Progenitor cell of endocrine pancreas (in vitro differentiated cells): ENCODE measurements around the gene PEX14. TPM values are rescaled to one million over a fixed set of nuclear protein-coding genes. Genes with fewer than 3 reads are reported as not detected.

Source experiments
- DNase-seq: peaks from one replicate; pipeline ENCODE4 v3.0.0; 2021; ENCODE audit warnings: low spot score; ENCODE audit not compliant: unreplicated experiment
- H3K27ac Mint-ChIP-seq: 2 replicates; pipeline ENCODE4 v1.8.0; 2021; ENCODE audit warnings: mild to moderate bottlenecking, moderate library complexity, mixed read lengths
- H3K27me3 Mint-ChIP-seq: 2 replicates; pipeline ENCODE4 v1.8.0; 2021; ENCODE audit warnings: mixed read lengths
- H3K36me3 Mint-ChIP-seq: 2 replicates; pipeline ENCODE4 v1.8.0; 2022; ENCODE audit warnings: mixed read lengths; ENCODE audit not compliant: insufficient read depth
- H3K4me1 Mint-ChIP-seq: 2 replicates; pipeline ENCODE4 v1.8.0; 2021; ENCODE audit warnings: low read depth, mixed read lengths
- H3K4me3 Mint-ChIP-seq: 2 replicates; pipeline ENCODE4 v1.8.0; 2021; ENCODE audit warnings: low read depth, mild to moderate bottlenecking, moderate library complexity, mixed read lengths
- H3K9me3 Mint-ChIP-seq: 2 replicates; pipeline ENCODE4 v1.8.0; 2021; ENCODE audit warnings: low read depth, mixed read lengths
- total RNA-seq: library from RNA; stranded (reverse); gene quantifications from 2 replicates; pipeline ENCODE4 v1.2.1, GENCODE V29; 2021
- TF ChIP-seq, protein P1 (sequence below): fragments of 200-600 bp; sonication (generic); IDR thresholded peaks from one replicate; pipeline ENCODE4 v1.5.0; 2021; ENCODE audit warnings: antibody characterized with exemption, mild to moderate bottlenecking; ENCODE audit not compliant: unreplicated experiment

The PEX14 gene
- total RNA-seq, 1 donor from 2014 or later: 27.8 TPM

DNA sequence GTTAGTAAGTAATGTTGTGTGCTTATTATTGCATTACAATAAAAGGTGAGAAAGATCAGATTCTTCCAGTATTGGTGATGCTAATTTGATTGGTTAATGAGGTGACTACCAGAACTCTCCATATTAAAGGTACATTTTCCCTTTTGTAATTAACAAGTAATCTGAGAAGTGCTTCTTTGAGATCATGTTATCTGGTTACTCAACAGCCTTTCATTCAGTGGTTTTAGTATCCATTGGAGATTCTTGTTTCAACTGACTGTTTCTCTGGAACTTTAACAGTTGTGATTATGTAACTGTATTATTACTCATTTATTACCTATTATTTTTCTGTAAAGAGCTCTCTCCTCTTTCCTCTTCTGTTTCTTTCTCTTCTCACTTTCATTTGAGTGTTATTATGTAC, 86.7 kb downstream of the PEX14 start:
- TF ChIP-seq, protein P1, sequence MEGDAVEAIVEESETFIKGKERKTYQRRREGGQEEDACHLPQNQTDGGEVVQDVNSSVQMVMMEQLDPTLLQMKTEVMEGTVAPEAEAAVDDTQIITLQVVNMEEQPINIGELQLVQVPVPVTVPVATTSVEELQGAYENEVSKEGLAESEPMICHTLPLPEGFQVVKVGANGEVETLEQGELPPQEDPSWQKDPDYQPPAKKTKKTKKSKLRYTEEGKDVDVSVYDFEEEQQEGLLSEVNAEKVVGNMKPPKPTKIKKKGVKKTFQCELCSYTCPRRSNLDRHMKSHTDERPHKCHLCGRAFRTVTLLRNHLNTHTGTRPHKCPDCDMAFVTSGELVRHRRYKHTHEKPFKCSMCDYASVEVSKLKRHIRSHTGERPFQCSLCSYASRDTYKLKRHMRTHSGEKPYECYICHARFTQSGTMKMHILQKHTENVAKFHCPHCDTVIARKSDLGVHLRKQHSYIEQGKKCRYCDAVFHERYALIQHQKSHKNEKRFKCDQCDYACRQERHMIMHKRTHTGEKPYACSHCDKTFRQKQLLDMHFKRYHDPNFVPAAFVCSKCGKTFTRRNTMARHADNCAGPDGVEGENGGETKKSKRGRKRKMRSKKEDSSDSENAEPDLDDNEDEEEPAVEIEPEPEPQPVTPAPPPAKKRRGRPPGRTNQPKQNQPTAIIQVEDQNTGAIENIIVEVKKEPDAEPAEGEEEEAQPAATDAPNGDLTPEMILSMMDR: no peak
- H3K4me1 Mint-ChIP-seq: no peaks in the 10 kb centered on the region
- H3K4me3 Mint-ChIP-seq: no peak overlapping the region
- peaks cover 7% of the 10 kb centered on the region for H3K9me3 Mint-ChIP-seq
- H3K36me3 Mint-ChIP-seq: peaks cover 11% of the 10 kb centered on the region
- no peak for DNase-seq
- H3K27ac Mint-ChIP-seq: no peak overlapping the region
- H3K27me3 Mint-ChIP-seq: no peaks in the 10 kb centered on the region

DNA sequence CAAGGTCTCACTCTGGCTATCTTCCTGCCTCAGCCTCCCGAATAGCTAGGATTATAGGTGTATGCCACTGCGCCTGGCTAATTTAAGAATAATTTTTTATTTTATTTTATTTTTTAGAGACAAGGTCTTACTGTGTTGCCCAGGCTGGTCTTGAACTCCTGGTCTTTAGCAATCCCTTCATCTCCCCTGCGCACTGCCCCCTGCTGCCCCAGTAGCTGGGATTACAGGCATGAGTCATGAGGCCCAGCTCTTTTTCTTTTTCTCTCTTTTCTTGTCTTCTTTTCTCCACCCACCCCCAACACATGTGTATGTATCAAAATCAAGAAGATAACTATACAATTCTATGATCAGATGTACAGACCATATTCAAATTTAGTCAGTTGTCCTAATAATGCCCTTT, 87.2 kb downstream of the PEX14 start:
- no peaks in the 10 kb centered on the region for H3K27me3 Mint-ChIP-seq
- peaks cover 11% of the 10 kb centered on the region for H3K36me3 Mint-ChIP-seq
- H3K9me3 Mint-ChIP-seq: peaks cover 7% of the 10 kb centered on the region
- TF ChIP-seq, protein P1: no peak
- no peak overlapping the region for H3K4me3 Mint-ChIP-seq
- no peaks in the 10 kb centered on the region for H3K4me1 Mint-ChIP-seq
- DNase-seq: no peak
- H3K27ac Mint-ChIP-seq: no peak overlapping the region

DNA sequence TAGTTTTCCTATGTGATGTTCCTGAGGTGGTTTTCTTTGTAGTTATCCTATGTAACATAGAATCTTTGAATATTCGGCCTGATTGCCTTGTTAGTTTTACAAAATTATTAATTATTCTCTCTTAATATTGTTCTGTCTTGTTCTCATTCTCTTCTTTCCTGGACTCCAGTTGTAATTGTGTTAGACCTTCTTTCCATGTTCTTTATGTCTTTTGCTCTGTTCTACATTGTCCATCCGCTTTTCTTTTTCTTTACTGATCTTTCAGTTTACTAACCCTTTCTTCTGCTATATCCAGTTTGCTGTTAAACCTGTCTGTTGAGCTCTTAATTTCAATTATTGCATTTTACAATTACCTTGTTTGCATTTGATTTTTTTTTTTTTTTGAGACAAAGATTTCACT, 89.3 kb downstream of the PEX14 start:
- Mint-ChIP-seq H3K4me3 (no peak overlapping the region), H3K27ac (no peak overlapping the region), H3K4me1 (no peaks in the 10 kb centered on the region), H3K9me3 (peaks cover 7% of the 10 kb centered on the region), H3K36me3 (peaks cover 11% of the 10 kb centered on the region), H3K27me3 (no peaks in the 10 kb centered on the region)
- no peak for DNase-seq
- TF ChIP-seq, protein P1: no peak

DNA sequence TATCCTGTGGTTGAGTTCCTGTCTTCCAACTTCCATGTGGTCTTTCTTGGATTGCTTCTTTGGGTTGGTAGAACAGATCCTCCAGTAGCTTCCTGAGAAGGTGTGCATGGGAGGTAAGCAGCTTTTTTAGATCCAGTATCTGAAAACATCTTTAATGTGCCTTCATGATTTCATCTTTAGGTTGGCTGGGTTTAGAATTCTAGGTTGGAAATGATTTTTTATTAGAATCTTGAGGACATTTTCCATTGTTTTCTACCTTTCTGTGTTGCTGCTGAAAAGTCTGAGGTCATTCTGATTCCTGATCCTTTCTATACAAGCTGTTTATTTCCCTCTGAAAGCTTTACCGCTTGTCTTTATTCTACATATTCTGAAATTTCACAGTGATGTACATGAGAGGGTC, 94.8 kb downstream of the PEX14 start:
- H3K27ac Mint-ChIP-seq: no peak overlapping the region
- TF ChIP-seq, protein P1: no peak
- H3K27me3 Mint-ChIP-seq: no peaks in the 10 kb centered on the region
- H3K4me1 Mint-ChIP-seq: no peaks in the 10 kb centered on the region
- peaks cover 6% of the 10 kb centered on the region for H3K36me3 Mint-ChIP-seq
- no peak for DNase-seq
- no peak overlapping the region for H3K4me3 Mint-ChIP-seq
- peaks cover 4% of the 10 kb centered on the region for H3K9me3 Mint-ChIP-seq

DNA sequence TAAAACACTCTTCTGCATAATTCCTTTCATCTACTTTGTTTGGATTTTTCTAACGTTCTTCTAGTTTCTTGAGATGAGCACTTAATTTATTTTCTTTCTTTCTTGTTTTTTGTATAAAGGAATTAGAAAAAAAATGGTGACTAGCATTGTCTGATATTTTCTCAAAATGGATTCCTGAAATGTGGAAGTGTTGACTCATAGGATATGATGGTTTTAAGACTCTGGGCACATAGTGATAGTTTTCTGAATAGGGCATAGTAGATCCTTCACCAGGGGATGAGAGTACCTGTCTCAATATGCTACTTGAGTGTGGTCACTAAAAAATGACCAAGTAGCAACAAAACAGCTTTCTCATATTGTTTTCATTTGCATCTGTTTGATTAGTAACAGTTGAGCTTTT, 100.9 kb downstream of the PEX14 start:
- H3K27me3 Mint-ChIP-seq: no peaks in the 10 kb centered on the region
- H3K4me1 Mint-ChIP-seq: peaks cover 6% of the 10 kb centered on the region
- DNase-seq: no peak
- H3K9me3 Mint-ChIP-seq: no peaks in the 10 kb centered on the region
- TF ChIP-seq, protein P1: no peak
- no peak overlapping the region for H3K27ac Mint-ChIP-seq
- H3K4me3 Mint-ChIP-seq: no peak overlapping the region
- peaks cover 2% of the 10 kb centered on the region for H3K36me3 Mint-ChIP-seq
